Epithelial cell of esophagus (primary cell): Measurements from ENCODE around the gene SH3BGRL2.

ENCODE experiments used
- DNase-seq: peaks from one replicate; pipeline ENCODE4 v3.0.0; 2010; ENCODE audit warnings: low read depth
- H3K4me3 ChIP-seq: 2 replicates; pipeline ENCODE4 v1.5.1; 2011; ENCODE audit warnings: mild to moderate bottlenecking, low read length, control low read depth
- TF ChIP-seq, protein P1 (sequence below): IDR thresholded peaks from 2 replicates; pipeline ENCODE4 v1.5.1; 2011; ENCODE audit warnings: low read depth, mild to moderate bottlenecking, low read length, control low read depth, inconsistent platforms; ENCODE audit not compliant: insufficient read depth; ENCODE audit errors: missing control alignments

SH3BGRL2 gene

DNA sequence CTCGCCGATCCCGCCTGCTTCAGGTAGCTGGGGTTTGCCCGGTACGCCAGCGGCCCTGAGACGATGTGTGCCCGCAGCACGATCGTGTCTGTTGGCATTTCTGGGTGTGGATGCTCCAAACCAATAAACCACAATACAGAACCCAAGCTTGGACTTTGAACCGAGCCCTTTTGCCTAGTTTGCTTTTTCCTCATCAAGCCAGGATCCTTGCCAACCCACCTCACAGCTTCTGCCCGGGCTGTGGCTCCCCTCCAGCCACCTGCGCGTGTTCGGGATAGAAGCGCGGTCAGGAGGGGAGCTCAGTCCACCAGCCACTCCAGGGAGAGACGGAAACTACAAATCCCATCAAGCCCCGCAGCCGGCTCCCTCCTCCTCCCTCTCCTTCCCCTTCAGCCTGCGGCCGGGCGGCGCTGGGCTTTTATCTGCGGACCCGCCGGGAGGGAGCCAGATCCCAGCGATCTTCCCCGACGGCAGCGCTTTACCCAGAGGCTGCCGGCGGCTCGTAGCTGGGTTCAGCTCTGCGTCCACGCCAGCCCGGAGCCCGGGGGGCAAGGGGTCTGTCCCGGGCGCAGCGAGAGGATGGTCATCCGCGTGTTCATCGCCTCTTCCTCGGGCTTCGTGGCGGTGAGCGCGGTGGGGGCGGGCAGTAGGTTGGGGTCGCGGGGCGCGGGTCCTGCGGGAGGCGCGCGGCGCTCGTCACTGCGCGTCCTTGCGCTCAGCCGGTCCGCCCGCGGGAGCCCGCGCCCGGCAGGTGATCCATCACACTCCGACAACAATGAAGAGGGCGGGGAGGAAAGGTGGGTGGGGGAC, at the start of gene SH3BGRL2:
SH3BGRL2 (plus strand) TSS at position 447 of the 810 bp plus-strand sequence; CDS start at position 580, 133 bp downstream.
- TF ChIP-seq, protein P1, sequence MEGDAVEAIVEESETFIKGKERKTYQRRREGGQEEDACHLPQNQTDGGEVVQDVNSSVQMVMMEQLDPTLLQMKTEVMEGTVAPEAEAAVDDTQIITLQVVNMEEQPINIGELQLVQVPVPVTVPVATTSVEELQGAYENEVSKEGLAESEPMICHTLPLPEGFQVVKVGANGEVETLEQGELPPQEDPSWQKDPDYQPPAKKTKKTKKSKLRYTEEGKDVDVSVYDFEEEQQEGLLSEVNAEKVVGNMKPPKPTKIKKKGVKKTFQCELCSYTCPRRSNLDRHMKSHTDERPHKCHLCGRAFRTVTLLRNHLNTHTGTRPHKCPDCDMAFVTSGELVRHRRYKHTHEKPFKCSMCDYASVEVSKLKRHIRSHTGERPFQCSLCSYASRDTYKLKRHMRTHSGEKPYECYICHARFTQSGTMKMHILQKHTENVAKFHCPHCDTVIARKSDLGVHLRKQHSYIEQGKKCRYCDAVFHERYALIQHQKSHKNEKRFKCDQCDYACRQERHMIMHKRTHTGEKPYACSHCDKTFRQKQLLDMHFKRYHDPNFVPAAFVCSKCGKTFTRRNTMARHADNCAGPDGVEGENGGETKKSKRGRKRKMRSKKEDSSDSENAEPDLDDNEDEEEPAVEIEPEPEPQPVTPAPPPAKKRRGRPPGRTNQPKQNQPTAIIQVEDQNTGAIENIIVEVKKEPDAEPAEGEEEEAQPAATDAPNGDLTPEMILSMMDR: no peak
- peak; percentile 61 for DNase-seq
- H3K4me3 ChIP-seq: peak within 1 kb of the TSS; percentile 70

DNA sequence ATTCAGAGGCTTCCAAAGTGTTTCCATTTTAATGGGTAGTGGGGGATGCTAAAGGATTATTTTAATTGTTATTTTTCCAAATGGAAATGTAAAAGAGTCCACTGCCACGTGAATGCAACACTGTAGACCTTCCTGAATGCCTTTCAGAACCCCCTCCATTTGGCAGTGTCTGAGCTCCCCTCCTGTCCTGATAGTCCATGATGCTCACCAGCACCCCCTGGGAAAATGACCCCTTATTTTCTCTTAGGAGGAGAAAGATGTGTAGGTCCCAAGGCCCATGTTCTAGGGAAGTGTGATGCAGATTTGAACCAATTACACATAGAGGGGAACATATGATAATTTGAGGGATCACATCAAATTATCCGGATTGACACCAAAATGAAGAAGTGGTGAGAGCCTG, 46.8 kb upstream of the SH3BGRL2 start:
- TF ChIP-seq, protein P1: no peak
- DNase-seq: no peak

DNA sequence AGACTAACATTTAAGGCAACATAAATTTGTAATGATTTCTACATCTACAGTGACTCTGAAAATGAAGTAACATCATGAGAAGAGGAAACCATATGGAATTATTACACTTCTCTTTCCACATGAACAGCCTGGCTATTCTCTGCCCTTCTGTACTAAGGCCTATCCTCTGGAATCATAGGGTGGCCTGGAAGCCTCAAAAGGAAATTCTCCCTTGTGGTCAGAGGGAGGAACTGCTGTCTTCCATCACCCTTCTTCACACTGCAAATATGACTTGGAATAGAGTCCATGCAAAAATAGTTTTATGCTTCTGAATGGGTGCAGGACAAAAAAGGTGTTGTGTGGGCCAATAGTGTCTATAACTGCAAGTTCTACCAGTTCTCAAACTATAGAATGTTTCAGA, 44.6 kb upstream of the SH3BGRL2 start:
- no peak overlapping the region for H3K4me3 ChIP-seq
- peak; percentile 55 for DNase-seq
- TF ChIP-seq, protein P1: peak; percentile 69

More for the DNA sequence above, 46.8 kb upstream of the SH3BGRL2 start:
- no peak overlapping the region for H3K4me3 ChIP-seq

DNA sequence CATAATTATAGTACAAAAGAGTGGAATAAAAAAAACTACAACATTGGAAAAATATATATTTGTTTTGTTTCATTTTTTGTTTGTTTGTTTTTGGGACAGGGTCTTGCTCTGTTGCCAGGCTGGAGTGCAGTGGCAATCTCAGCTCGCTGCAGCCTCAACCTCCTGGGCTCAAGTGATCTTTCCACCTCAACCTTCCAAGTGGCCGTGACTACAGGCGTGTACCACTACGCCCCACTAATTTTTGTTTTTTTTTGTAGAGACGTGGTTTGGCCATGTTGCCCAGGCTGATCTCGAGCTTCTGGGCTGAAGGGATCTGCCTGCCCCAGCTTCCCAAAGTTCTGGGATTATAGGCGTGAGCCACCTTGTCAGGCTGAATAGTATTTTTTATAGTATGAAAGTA, 41.4 kb upstream of the SH3BGRL2 start:
- DNase-seq: no peak
- H3K4me3 ChIP-seq: no peak overlapping the region
- TF ChIP-seq, protein P1: no peak

DNA sequence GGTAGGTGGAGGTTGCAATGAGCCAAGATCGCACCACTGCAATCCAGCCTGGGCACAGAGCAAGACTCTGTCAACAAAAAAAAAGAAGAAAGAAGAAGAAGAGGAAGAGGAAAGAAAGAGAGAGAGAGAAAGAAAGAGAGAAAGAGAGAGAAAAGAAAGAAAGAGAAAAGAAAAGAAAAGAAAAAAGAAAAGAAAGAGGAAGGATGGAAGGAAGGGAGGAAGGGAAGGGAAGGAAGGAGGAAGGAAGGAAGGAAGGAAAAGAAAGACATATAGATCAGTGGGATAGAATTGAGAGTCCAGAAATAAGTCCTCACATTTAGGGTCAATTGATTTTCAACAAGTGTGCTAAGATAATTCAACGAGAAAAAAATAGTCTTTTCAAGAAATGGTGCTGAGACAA, 34.0 kb upstream of the SH3BGRL2 start:
- TF ChIP-seq, protein P1: no peak
- no peak overlapping the region for H3K4me3 ChIP-seq
- no peak for DNase-seq

DNA sequence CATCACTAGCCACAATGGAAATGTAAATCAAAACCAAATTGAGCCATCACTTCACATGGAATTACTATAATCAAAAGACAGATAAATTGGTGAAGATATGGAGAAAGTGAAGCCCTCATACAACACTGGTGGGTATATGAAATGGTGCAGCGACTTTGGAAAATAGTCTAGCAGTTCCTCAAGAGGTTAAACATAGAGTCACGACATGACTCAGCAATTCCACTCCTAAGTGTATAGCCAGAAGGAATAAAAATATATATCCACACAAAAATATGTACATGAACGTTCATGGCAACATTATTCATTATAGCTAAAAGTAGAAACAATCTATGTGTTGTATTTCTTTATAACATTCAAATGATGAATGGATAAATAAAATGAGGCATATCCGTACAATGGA, 33.1 kb upstream of the SH3BGRL2 start:
- DNase-seq: no peak
- H3K4me3 ChIP-seq: no peak overlapping the region
- TF ChIP-seq, protein P1: no peak

DNA sequence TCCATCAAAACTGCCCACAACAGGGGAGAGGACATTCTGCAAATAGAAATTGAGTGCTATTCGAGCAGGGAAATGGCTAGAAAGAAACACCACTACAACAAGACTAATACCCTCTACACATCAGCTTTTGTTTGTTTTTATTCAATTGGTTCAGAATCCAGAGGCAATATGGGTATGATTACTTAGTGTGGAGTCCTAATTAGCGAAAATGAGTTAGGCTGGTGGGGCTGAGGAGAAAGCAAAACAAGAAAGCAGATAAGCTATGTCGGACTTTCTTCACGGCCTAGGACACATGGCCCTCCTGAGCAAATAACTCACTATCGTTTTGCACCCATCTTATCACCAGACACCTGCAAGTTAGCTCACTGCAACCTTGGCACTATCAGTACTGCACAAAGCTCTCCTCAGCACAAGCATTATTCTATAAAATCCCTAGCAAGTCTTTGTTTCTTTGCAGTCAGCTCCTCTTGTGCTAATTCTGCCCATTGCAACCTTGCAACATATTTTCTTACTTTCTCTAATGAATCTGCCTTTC, 31.3 kb upstream of the SH3BGRL2 start:
- H3K4me3 ChIP-seq: no peak overlapping the region
- TF ChIP-seq, protein P1: no peak
- no peak for DNase-seq
